Measurements from ENCODE around the gene PLXDC2.

Gene PLXDC2

DNA sequence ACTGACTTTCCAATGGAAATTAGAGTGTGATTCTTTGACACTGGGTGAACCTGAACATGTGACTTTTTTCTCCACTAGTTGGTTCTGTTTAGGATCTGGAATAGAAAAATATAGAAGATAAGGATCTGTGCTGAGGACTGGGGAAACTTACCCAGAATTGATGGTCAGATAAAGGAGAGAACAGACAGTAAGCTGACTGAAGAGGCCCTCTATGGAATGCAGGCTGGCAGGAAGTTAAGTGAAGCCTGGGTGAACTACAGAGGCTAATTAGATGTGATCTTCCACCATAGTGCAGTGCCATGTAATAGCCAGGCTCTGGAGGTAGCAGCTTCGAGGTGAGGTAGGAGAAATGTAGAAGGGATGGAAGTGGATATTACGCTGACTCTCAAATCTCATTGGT is 455.3 kb downstream of the PLXDC2 start:
- DNase-seq (ENCODE audit: low read depth in 3 of 3), result no peak

DNA sequence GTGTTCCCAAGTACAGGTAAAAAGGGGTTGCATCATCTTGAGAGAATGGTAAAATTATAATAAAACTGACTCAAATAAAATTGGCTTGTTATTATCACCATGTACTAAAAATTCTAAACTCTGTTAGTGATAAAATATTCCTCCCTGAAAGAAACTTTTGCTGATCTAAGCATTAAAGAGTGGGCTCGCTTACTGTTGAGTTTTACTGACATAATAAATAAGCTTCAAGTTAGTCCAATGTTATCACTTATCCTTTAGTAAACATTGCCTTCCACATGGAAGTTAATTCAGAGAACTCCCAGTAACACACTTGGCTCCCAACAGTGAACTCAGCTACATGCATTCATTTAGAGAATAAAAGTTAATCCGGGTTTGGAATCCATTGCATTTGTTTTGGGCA is 456.4 kb downstream of the PLXDC2 start:
- no peak for DNase-seq (ENCODE audit: low read depth in 3 of 3)

DNA sequence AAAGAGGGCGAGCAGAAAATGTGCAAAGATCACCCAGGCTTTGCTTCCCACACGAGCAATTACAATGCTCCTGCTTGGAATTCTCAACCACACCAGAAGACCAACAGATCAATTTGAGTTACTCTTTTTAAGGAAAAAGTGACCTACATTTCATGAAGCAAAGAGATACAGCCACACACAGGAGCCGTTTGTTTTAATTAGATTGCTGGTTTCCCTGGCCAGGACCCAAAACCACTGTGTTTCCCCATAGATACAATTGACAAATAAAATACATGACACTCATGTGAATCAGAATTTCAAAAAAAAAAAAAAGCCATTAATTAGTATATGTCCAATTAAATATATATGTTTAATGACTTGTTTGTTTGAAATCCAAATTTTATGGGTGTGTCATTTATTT is 458.3 kb downstream of the PLXDC2 start:
- DNase-seq (ENCODE audit: low read depth in 3 of 3), result no peak

DNA sequence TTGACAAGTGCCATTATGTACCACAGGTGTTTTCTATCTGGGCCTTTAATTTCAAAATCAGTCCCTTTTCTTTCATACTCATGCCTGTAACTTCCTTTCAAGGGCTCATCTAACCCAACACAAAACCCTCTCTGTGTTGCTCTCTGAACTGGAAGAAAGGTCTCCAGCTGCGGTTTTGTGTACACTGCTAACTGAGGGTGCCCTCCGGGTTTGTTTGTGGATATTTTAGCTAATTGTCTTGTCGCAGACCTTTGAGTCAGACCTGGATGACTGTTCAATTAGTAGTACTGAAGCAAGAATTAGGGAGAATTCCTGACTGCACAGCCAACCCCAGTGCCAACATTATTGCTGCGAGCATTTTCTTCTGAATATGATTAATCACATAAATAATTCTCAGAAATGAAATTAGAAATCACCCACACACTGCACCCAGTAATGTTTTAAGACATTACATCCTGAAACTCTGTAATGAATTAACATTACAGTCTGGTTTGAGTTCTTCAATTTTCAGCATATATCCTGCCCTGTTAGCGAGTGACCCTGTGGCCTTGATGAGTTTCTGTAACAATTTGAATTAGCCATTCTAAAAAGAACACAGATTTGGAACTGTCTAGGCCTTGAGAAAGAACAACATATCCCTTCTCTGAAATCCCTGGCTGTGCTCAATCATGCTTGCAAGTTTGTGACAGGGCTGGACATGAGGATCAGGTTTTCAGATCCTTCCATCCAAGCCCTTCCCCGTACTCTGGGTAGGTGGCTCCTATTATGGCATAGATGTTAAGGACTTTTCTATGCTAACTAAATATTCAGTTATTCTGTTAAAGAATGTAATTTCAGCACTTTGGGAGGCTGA is 460.1 kb downstream of the PLXDC2 start:
- DNase-seq (ENCODE audit: low read depth in 3 of 3), result no peak

DNA sequence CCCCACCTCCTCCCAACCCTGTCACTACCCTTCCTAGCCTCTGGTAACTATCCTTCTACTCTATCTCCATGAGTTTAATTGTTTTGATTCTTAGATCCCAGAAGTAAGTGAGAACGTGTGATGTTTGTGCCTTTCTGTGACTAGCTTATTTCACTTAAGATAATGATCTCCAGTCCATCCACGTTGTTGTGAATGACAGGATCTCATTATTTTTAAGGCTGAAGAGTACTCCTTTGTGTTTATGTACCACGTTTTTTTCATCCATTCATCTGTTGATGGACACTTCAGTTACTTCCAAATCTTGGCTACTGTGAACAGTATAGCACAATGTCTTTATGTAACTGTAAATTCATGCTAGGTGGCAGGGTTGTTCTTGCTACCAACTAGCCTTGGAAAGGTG is 461.6 kb downstream of the PLXDC2 start:
- DNase-seq (ENCODE audit: low read depth in 3 of 3), result no peak

GRCh38 chr10:20281579-20281978 is 465.3 kb downstream of the PLXDC2 start:
- no peak for DNase-seq (ENCODE audit: low read depth in 3 of 3)

DNA sequence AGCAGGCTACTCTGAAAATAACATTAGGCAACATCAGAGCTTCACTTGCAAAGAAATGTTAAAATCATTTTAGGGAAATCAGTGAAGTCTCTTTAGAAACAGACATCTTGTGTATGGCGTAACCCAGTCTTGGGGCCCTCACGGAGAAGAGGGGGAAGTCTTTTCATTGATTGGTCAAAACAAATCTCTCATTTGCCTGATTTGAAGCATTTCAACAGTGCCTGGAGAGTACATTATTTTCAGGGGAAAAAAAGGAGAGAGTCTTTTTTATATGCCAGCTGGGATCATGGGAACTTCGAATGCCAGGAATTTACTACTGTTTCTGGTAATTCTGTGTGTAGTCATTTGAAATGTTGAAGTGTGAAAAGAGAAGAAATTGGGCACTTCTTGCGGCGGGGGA is 471.4 kb downstream of the PLXDC2 start:
- DNase-seq (ENCODE audit: low read depth in 3 of 3), result no peak

DNA sequence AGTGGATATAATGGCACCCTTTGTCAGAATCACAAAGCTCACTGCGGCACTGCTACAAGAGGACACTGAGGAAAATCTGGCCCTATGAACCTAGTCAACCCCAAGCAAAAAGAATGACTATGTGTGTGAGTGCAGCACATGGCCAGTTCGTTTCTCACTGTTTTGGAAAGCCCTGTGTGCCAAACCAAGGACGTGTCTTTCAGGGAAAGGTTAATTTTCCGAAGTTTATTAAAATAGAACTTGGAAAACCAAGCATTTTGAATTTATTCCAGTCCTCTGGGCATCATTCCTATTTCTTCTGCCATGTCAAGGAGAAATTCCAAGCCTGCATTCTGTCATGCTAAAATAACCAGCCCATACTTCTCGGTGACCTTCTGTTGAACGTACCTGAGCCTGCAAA is 471.8 kb downstream of the PLXDC2 start:
- no peak for DNase-seq (ENCODE audit: low read depth in 3 of 3)

DNA sequence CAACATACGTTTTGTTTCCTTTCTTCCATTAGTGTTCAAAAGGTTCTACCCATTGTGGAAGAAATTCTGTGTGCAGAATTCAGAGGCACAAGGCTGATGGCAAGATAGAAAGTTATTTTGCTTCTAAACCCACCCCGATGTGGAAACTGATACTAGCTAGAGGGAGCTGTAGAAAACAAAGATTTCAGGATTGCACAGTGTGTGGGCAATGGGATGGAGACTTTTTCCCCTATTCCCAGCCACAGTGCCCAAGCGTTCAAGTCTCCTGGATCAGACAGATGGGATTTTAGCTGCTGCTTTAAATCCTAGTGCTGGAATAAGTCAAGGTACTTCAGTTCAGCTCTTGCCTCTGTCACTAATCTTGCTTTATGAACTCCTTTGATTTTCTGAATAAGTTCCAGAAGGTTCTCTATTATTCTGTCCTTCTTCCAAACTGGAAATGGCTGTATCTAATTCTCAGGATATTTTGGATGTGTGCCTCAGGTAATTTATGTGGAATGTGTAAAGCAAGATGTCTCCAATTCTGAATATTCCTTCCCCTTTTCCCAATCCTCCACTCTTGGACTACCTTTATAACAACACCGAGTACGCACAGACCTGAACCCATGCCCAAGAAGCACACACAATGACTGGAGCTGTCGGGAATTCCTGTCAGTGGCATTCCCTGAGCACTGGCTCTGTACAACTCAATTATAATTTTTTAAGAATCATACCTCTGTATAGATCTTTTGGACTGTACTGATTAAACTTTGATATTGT is 473.0 kb downstream of the PLXDC2 start:
- DNase-seq (ENCODE audit: low read depth in 3 of 3), result no peak

- no peak for DNase-seq (ENCODE audit: low read depth in 3 of 3)
Observed at GRCh38 chr10:20298417-20298816, 482.2 kb downstream of the PLXDC2 start.

- no peak for DNase-seq (ENCODE audit: low read depth in 3 of 3)
Observed at GRCh38 chr10:20299034-20299736, 483.0 kb downstream of the PLXDC2 start.

- no peak for DNase-seq (ENCODE audit: low read depth in 3 of 3)
Observed at GRCh38 chr10:20300735-20301134, 484.5 kb downstream of the PLXDC2 start.

- no peak for DNase-seq (ENCODE audit: low read depth in 3 of 3)
Observed at GRCh38 chr10:20302033-20302432, 485.8 kb downstream of the PLXDC2 start.

DNA sequence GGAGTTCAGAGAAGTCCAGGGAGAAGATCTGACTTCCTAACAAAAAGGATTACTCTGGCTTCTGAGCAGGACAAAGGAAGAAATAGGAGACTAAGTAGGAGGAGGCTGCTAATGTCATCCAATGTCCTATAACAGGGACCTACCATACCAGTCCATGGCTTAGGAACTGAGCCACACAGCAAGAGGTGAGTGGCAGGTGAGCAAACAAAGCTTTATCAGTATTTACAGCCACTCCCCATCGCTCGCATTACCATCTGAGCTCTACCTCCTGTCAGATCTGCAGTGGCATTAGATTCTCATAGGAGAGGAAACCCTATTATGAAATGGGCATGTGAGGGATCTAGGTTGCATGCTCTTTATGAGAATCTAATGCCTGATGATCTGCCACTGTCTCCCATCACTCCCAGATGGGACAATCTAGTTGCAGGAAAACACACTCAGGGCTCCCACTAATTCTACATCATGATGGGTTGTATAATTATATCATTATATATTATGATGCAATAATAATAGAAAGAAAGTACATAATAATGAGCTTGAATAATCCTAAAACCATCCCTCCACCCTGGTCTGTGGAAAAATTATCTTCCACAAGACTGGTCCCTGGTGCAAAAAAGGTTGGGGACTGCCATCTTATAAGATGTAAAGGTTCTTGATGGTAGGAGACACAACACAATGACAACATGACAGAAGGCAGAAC is 487.4 kb downstream of the PLXDC2 start:
- DNase-seq (ENCODE audit: low read depth in 3 of 3), result no peak

GRCh38 chr10:20313665-20314064 is 497.4 kb downstream of the PLXDC2 start:
- no peak for DNase-seq (ENCODE audit: low read depth in 3 of 3)

DNA sequence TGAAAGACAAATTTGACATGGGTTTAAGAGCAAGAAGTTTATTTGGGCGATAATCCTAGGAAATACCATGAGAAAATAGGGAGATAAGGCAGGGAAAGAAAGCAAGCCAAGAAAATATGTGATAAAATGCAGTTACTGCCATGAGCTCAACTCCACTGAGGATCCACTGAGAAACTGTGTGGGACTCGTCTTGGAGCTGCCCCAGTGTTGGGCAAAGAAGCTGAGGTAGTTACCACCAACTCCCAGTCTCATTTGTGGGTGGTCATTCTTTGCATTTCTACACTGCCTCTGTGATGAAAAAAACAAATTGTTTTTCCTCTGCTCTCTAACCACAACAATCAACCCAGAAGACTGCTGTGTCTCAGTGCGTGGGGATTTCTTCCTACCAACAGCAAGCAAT is 498.2 kb downstream of the PLXDC2 start:
- DNase-seq (ENCODE audit: low read depth in 3 of 3), result no peak

DNA sequence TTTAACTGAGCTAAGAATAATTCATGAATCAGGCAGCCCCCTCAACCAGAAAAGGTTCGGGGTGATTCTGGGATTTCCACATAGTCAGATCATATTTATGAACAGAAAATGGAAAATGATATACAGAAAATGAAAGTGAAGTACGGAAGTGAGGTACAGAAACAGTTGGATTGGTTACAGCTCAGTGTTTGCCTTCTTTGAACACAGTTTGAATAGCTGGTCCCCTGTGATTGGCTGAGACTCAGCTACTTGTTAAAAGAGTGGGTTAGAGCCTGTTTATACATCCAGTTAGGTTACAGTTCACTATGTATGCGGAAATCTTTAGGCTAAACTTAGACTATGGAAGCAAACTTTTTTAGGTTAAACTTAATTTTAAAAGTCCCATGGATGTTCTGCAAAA is 511.7 kb downstream of the PLXDC2 start:
- DNase-seq (ENCODE audit: low read depth in 3 of 3), result no peak

DNA sequence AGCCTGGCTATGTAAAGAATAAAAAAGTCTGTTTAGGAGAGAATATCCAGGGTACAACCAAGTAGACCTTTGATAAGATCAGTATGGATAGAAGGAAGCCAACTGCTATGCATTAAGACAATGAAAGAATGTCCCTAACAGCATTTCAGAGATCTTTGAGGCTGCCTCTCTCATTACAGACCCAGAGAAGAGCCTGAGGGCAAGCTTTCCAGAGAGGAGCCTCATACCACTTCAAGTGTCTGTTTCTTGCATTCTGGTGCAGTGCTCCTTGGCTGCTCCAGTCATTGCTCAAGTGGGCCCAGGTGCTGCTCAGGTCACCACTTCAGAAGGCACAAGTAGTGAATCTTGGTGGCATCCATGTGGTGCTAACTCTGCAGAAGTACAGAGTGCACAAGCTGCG is 514.0 kb downstream of the PLXDC2 start:
- no peak for DNase-seq (ENCODE audit: low read depth in 3 of 3)

- no peak for DNase-seq (ENCODE audit: low read depth in 3 of 3)
Observed at GRCh38 chr10:20334559-20334958, 518.3 kb downstream of the PLXDC2 start.

All from stimulated activated CD4-positive, alpha-beta T cell treated with anti-CD3 and anti-CD28 coated beads, TNF-alpha, amount 100 ng/mL, for 24 hours (primary cell).